Epidermal melanocyte (primary cell): Measurements from ENCODE around the gene TUBGCP5.
A peak's percentile ranks its signal among the peaks of the same experiment; 100 is the strongest.
"Not testable (repeated sequence)": the region's sequence is repeated elsewhere in the genome, so short reads cannot be mapped to it uniquely, and the experiment has no call there.

Source experiments
- DNase-seq: peaks from one replicate; pipeline ENCODE4 v3.0.0; 2011; ENCODE audit warnings: low spot score; ENCODE audit not compliant: insufficient read length

TUBGCP5 gene

GRCh38 chr15:23043535-23043934 lies 4.2 kb upstream of the TUBGCP5 start:
- not testable (repeated sequence) for DNase-seq

GRCh38 chr15:23041736-23042135 lies 2.4 kb upstream of the TUBGCP5 start:
- DNase-seq = not testable (repeated sequence)

DNA sequence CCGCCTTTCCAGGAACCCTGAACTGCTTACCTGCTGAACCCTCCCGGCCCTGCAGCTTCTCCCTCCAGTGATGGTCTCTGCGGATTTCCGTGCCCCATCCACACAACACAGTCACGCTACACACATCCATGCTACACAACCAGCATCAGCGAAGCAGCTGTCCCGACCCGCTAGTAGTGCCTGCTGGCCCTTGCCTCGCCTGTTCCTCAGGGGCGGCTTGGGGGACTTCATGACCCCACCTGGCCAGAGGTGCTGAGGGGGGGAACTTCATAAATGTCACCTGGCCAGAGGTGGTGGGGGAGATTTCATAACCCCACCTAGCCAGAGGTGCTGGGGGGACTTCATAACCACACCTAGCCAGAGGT lies 530 bp upstream of the TUBGCP5 start:
- DNase-seq = no peak

DNA sequence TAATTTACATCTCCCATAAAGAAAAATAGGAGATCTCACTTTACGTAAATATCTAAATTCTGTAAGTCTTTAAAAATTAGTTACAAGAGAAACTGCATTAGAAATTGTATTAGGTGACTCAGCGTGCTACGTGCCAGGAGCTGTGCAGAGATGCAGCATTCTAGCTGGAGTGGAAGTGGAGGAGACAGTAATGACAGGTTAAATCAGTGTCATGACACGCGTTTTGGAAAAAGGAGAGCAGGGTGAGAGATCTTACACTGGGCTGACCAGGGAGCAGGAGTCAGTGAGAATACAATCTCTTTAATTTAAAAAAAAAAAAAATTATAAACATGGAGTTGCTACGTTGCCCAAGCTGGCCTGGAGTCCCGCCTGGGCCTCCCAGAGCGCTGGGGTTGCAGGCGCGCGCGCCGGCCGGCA lies 635 bp downstream of the TUBGCP5 start:
- DNase-seq = no peak

DNA sequence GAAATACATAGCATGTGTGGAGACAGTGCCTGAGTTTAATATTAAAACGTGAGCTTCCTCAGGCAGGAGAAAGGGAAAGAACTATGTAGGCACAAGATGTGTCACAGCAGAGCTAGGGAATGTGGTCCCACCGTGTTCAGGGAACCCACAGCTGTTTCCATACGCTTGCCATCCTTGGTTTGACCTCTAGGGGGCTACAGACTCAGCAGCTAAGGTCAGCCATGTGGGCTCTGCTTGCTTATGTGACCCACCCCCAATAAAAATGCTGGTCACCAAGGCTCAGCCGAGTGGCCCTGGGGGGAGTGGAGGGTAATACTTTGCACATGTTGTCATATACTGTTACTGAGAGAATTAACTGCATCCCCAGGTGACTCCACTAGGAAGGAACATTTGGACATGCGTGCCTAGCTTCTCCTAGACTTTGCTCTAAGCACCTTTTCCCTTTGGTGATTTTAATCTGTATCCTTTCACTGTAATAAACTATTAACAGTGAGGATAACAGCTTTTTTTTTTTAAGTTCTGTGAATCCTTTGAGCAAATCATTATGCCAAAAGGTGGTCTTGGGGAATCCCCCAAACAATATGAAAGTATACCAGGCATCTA lies 3.3 kb downstream of the TUBGCP5 start:
- peak; percentile 48 for DNase-seq

DNA sequence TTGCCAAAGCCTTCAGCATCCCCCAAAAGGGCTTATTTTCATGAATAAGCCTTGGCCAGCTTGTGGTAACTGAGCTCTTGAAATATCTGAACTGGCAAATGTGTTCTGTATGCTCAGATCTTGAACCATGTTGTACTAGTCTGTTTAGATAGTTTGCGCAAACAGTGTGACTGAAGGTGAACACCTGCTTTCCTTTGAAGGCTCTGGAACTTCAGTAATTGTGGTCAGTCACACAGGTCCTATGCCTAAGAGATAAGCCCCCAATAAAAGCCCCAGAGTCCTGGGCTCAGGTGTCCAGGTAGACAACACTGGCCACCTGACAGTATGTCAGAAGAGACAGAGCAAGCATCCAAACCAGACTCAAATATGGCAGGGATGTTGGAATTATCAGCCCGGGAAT lies 5.4 kb downstream of the TUBGCP5 start:
- DNase-seq = no peak

DNA sequence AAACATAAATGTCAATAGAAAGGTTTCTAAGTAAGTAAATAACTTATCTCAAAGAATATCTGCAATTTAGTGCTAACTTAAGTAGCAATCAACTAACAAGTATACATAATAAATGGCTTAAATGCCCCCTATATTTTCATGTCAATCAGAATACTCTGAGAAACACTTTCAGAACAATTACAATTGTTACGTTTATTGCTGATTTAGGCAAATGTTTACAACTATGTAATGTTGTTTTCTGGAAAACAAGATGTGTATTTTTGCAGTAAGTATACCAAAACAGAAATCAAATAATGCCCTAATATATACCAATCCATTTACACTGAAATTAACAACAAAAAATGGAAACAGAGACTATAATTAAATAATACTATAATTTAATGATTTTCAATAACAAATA lies 13.2 kb downstream of the TUBGCP5 start:
- no peak for DNase-seq

DNA sequence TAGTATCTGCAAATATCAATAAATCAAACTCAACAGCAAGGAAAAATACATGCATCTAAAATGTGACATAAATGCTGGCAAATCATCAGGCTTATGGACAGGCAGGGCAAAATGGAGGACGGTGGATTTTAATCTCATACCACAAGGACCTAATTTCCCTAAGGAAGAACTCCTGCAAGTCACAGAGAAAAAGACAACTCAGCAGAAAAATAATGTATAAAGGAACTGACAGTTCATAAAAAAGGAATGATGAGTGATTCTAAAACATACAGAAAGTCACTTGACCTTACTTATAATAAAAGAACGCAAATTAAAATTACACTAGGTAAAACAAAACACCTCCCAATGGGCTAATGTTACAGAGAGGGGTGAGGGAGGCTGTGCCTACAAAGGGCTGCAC lies 17.2 kb downstream of the TUBGCP5 start:
- no peak for DNase-seq

DNA sequence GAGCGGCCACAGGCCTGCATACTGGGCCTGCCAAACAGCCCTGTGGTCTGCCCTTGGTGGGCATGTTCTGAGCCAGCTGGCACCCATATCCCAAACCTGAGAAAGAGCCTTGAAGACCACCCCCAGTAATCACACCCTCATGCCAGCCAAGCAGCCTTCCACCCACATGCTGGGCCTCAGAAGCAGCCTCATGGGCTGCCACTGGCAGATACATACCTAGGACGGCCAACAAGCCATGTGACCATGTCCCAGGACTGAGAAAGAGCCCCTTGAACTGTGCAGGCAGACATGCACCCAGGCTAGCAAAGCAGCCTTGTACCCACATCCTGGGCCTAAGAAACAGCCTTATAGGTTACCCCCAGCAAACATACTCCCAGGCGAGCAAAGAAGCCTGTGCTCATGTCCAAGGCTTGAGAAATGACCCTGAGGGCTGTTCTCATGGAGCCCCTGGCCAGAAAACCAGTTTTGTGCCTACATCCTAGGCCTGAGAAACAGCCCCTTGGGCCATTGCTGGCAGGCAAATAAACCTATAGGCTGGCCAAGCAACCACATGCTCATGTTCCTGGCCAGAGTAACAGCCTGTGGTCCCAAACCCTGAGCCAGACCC lies 24.9 kb downstream of the TUBGCP5 start:
- DNase-seq = no peak

DNA sequence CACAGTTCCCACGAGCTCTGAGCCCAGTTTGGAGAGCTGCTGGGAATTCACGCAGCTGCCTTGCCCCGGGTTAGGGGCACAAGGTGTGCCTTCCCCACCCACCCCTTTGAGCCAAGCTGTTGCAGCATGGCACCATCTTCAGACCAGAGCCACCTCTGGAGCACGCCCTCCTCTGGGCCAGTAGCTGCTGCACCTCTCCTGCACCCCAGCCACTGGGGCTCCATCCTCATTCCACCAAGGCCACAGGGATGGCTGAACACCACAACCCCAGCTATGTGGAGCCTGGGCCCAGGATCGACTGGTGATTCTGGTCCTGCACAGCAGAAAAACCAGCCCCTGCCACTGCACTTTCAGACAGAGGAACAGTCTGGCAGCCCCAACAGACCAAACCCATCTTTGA lies 25.7 kb downstream of the TUBGCP5 start:
- DNase-seq = no peak

GRCh38 chr15:23012616-23013015 lies 26.8 kb downstream of the TUBGCP5 start:
- not testable (repeated sequence) for DNase-seq

- DNase-seq = no peak
Measured at GRCh38 chr15:23003736-23004135, 35.6 kb downstream of the TUBGCP5 start.

DNA sequence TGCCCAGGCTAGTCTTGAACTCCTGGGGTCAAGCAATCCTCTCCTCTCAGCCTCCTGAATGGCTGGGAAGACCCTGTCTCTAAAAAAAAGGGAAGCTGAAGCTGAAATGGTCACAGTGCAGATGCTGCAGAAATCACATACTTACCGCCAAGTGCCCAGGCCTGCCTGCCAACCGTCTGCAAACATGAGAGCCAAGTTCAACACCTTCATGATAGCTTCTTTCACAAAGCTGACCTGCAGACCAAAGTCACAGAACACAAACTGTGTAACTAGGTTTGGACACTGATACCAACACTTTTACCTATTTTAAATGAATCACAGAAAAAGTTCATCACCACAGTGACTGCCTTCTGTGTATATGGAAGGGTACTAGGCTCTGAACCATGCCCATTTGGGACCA lies 36.4 kb downstream of the TUBGCP5 start:
- DNase-seq = no peak

GRCh38 chr15:22995795-22996194 lies 43.6 kb downstream of the TUBGCP5 start:
- DNase-seq = no peak

DNA sequence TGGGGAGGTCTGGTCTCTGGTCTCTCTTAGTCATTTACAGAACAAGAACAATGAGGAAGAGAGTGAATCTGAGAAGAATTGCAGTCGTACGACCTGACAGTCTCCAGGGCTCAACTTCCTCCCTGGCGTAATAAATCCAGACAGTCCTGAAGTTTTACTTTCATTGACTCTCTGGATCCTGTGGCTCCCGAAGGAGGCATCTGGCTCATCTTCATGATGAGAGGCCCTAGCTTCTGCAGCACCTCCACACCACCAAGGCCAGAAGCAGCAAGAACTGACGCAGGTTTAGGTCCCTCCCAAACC lies 47.4 kb downstream of the TUBGCP5 start:
- DNase-seq = no peak

DNA sequence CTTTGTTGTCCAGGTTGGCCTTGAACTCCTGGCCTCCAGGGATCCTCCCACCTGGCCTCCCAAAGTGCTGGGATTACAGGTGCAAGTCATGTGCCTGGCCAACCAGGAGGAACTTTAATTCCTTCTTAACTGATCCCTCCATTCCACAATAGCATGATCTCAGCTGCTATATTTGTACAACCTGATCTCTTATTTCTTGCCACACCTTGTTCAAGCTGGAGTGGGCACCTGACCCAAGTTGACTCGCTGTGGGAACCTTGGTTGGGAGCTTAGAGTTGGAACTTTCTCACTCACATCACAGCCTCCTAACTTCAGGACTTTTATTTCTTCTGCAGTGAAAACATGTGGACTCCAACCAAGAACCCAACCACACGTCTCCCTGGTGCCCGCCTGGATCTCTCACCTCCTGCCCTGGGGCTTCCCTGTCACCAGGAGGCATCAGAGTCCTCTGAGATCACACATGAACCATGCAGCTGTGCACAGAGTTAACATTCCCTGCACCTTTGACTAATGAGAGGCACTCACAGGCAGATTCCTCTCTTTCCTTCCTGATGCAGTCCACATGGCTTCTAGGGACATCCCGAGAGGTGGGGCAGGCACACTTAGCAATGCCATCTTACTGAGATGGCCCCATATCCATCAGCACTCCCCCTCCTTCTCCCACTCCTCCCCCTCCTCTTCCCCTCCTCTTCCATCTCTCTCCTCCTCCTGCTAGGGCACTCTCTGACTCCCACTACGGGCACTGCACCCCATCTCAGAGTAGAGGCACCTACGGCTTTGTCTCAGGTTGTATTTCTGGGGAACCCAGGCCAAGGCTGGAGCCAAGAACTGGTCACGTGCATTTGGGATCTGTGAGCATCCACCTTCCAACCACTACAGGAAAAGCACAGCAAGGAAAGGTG lies 49.5 kb downstream of the TUBGCP5 start:
- DNase-seq = no peak

DNA sequence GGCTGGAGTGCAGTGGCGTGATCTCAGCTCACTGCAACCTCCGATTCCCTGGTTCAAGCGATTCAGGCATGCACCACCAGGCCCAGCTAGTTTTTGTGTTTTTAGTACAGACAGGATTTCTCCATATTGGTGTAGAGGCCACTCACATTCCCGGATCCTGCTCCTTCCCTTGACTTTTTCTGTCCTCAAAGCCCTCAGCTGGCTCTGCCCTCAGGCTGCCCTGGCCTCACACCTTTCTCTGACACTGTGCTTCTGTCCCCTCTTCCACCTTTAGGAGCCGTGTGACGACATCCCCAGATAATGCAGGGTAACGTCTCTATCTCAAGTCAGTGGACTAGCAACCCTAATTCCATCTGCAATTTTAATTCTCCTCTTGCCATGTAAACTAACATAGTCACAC lies 50.6 kb downstream of the TUBGCP5 start:
- no peak for DNase-seq

GRCh38 chr15:22981931-22982330 lies 57.4 kb downstream of the TUBGCP5 start:
- DNase-seq = not testable (repeated sequence)

DNA sequence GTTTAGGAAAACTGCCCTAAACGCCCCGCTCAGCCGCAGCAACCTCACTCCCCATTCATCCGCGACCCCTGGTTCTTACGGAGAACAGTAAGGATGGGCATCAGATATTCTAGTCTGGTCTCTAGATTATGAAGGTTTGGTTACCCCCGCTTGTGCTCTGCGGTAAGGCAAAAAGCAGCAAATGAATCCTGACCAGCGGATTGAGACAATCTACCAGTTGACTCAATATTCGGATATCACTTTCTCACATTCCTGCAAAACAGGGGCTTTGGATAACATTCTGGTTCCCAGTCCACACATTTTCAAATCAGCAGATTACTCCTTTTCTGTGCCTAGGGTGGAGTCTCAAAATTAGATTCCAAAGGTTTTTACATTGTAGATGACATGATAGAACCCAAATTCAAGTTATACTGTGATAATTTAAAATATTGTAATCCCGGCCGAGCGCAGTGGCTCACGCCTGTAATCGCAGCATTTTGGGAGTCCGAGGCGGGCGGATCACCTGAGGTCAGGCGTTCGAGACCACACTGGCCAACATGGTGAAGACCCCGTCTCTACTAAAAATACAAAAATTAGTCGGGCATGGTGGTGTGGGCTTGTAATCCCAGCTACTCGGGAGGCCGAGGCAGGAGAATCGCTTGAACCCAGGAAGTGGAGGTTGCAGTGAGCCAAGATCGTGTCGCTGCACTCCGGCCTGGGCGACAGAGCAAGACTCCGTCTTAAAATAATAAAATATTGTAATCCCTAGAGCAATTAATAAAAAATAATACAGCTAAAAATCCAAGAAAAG lies 58.1 kb downstream of the TUBGCP5 start:
- no peak for DNase-seq

DNA sequence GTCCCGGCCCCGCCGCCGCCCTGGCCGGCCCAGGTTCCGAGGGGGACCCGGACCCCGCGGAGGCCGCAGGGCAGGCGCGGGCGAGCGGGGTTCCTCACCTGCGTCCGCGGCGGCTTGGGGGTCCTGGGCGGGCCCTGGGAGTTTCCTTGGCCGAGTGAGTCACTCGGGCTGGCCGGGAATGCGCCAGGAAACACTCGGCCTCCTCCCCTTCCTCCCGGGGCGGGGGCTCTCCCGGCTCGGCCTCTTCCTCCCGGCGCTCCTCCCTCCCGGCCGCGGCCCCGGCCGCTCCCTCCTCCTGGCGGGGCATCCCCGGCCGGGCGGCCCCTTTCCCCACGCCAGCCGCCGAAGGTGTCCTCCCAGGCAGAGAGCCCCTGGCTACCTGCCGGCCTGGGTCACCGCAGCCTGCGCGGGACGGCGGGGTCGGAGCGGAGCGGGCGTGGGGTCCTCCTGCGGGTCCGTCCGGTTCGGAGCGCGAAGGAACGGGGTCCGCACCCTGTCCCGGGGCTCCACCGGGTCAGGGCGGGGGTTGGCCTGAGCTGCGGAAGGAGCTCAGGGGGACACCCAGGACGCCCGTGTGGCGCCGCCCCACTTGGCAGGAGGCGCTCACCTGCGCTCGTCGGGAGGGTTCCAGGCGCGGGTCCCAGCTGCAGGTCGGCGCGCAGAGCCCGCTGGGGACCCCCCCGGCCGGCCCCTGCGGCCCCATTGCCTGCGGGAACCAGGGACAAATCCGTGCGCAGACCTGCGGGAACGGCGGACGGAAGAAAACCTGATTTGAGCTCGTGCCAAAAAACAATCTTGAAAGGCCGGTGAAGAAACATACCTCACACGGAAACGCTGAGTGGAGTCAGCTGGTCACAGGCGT lies 58.9 kb downstream of the TUBGCP5 start, which contains the start of gene CYFIP1:
CYFIP1 (minus strand) TSS at position 180 of the 862 bp plus-strand sequence. CDS start 33,083 bp downstream, outside the sequence.
- DNase-seq = peak; percentile 95
